Small intestine (tissue), 7 donors: ENCODE results near the gene SLC39A1. TPM values are rescaled to one million over a fixed set of nuclear protein-coding genes. Genes with fewer than 3 reads are reported as not detected.

Source experiments
- DNase-seq, 2 donors: peaks; one replicate each; pipeline versions ENCODE4 v3.0.0 to v3.0.0-alpha.2; 2013
- FAIRE-seq: peaks from 2 replicates; lab custom pipeline; 2012; peaks lifted over from hg19 to GRCh38; lab: Jason Lieb, UNC
- H3K27ac ChIP-seq, 3 donors: one replicate each; pipeline ENCODE4 v1.5.1; 2013; ENCODE audit warnings: low read length in 2 of 3, mild to moderate bottlenecking in 2 of 3, control low read depth in 1 of 3, inconsistent platforms in 1 of 3, low read depth in 1 of 3, moderate library complexity in 1 of 3
- H3K27me3 ChIP-seq, 3 donors: one replicate each; pipeline ENCODE4 v1.6.1; 2013; ENCODE audit warnings: low read length in 3 of 3, inconsistent platforms in 1 of 3; ENCODE audit not compliant: control insufficient read depth in 3 of 3, insufficient read depth in 3 of 3
- H3K36me3 ChIP-seq, 3 donors: one replicate each; pipeline ENCODE4 v1.6.1; 2013; ENCODE audit warnings: low read length in 3 of 3, inconsistent platforms in 1 of 3, low read depth in 1 of 3, mild to moderate bottlenecking in 1 of 3, moderate library complexity in 1 of 3; ENCODE audit not compliant: control insufficient read depth in 3 of 3, insufficient read depth in 2 of 3
- H3K4me1 ChIP-seq, 3 donors: one replicate each; pipeline ENCODE4 v1.6.1; 2013; ENCODE audit warnings: low read length in 2 of 3, inconsistent platforms in 1 of 3, low read depth in 1 of 3, mild to moderate bottlenecking in 1 of 3, moderate library complexity in 1 of 3; ENCODE audit not compliant: control insufficient read depth in 3 of 3, insufficient read depth in 2 of 3
- H3K4me3 ChIP-seq, 3 donors: one replicate each; pipeline ENCODE4 v1.5.1; 2013; ENCODE audit warnings: low read length in 3 of 3, control low read depth in 1 of 3, inconsistent platforms in 1 of 3, low read depth in 1 of 3, mild to moderate bottlenecking in 1 of 3, moderate library complexity in 1 of 3
- H3K9me3 ChIP-seq, 2 donors: one replicate each; pipeline ENCODE4 v1.6.1; 2013; ENCODE audit warnings: low read depth in 1 of 2, low read length in 1 of 2; ENCODE audit not compliant: control insufficient read depth in 2 of 2, insufficient read depth in 1 of 2
- whole genome bisulfite sequencing, 3 donors: extraction: QIAGEN DNeasy Blood & Tissue Kit; methylation state at CpG; one replicate each; pipeline ENCODE4 v1.1.7; 2013; 5-methylcytosine and 5-hydroxymethylcytosine counted together
- polyA plus RNA-seq, 4 donors: library from polyadenylated mRNA; stranded (reverse) in 3 of 4; unstranded in 1 of 4; fragments of 200-250 nt in 3 of 4; fragments of 120-200 nt in 1 of 4; gene quantifications; one replicate each; pipeline versions ENCODE4 v1.2.1 to v1.2.3, GENCODE V29; 2013
- donor health status: healthy with polysubstance abuse.
- donor health status: control.
- donor health status: control.
- donor health status: Bipolar disorder and iron deficiency.
- donor health status: healthy.

The SLC39A1 gene
- polyA plus RNA-seq, 4 donors: 23.7 to 100 (median 65.4) TPM

DNA sequence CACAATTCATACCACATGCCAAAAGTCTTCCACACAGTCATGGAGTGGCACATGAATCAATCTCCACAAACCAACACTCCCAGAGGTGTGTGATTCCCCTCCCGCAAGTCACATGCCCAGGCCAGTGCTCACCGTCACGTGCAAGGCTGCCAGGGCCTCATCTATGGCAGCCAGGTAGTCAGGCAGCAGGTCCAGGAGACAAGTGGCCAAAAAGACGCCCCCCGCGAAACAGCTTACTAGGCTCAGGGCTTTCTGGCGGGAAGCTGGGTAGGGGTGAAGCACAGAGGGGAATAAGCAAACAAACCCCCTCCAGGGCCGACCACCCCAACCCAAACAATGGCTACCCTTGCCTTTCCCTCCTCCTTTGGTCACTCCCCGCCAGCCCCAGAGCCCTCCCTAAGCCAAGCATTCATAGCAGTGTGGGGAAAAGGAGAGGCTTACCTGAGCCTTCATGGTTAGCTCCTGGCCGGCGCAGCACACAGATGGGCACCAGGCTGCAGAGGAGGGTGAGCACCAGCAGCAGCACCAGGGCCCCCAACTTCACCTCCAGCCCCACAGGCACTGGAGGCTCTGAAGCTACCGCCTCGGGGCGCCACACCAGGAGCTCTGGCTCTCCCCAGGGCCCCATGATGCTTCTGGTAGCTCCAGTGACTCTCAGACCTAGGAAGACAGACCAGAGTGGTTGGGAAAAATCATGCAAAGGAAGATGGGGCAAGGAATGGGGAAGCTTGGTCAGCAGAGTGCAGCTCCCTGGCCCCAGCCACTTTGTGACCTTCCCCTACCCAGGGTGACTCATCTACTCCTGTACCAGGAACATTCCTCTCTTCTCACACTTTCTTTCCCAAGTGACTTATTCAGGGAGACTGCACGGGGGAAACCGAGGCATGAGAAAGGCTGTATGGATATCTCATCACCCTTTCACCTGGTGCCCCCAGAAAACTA is 978 bp downstream of the SLC39A1 start:
- Histone ChIP-seq H3K36me3 (peaks cover 0 to 20% (median 0%) of the 10 kb centered on the region in 3 donors), H3K27ac (peak overlapping the region; percentile 64 to 95 (median 94)), H3K27me3 (no peaks in the 10 kb centered on the region), H3K4me1 (peaks cover 2 to 27% (median 10%) of the 10 kb centered on the region in 3 donors), H3K9me3 (no peaks in the 10 kb centered on the region), H3K4me3 (peak overlapping the region; percentile 64 to 90 (median 68))
- 40 to 54% (median 40%) methylated on average over 16 of the region's 16 CpGs for WGBS, 3 donors
- no peak for FAIRE-seq
- DNase-seq: peak; percentile 58 to 67

DNA sequence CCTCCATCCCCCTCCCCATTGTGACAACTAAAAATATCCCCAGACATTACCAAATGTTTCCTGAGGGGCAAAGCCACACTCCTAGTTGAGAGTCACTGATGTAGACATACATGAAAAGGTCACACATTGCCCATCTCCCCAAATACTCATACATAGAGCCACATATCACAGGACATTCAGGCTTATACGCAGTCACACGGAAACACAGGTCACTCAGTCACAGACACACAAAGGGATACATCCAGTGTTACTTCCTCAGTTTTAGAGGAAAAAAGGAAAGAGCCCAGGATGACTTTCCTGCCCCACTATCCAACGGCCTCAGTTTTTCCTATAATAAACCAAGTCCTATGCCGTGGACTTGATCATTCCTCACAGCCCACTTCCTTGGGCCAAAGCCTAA is 1.9 kb downstream of the SLC39A1 start:
- H3K4me1 ChIP-seq: peaks cover 2 to 36% (median 18%) of the 10 kb centered on the region in 3 donors
- H3K36me3 ChIP-seq: peaks cover 0 to 20% (median 0%) of the 10 kb centered on the region in 3 donors
- no peak for FAIRE-seq
- H3K27ac ChIP-seq: peak overlapping the region in 1 of 3 donors; percentile 18
- peak overlapping the region in 1 of 3 donors; percentile 90 for H3K4me3 ChIP-seq
- no peak for DNase-seq
- H3K27me3 ChIP-seq: no peaks in the 10 kb centered on the region
- no peaks in the 10 kb centered on the region for H3K9me3 ChIP-seq
- 80 to 94% (median 84%) methylated on average over 4 of the region's 4 CpGs for WGBS, 3 donors

DNA sequence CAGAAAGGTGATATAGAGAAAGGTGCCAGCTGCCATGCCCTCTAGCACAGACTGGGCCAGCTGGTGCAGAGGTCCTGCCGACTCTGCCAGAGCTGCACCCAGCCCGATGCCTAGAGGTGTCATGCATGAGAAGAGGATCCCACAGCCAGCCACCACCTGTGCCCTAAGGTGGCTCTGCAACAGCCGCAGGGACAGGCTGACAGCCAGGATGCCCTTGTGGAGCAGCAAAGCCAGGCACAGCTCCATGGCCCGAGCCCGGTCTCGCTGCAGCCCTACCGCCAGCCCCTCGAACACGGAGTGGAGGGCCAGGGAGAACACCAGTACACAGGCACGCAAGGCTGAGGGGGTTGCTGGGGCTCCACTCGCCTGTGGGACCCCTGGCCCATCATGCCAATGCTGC is 3.1 kb downstream of the SLC39A1 start:
- H3K9me3 ChIP-seq: no peaks in the 10 kb centered on the region
- FAIRE-seq: no peak
- H3K4me3 ChIP-seq: no peak overlapping the region
- H3K4me1 ChIP-seq: peaks cover 2 to 42% (median 19%) of the 10 kb centered on the region in 3 donors
- no peak for DNase-seq
- peaks cover 0 to 24% (median 0%) of the 10 kb centered on the region in 3 donors for H3K36me3 ChIP-seq
- H3K27me3 ChIP-seq: no peaks in the 10 kb centered on the region
- no peak overlapping the region for H3K27ac ChIP-seq
- WGBS, 3 donors: 92 to 96% (median 95%) methylated on average over 11 of the region's 11 CpGs

DNA sequence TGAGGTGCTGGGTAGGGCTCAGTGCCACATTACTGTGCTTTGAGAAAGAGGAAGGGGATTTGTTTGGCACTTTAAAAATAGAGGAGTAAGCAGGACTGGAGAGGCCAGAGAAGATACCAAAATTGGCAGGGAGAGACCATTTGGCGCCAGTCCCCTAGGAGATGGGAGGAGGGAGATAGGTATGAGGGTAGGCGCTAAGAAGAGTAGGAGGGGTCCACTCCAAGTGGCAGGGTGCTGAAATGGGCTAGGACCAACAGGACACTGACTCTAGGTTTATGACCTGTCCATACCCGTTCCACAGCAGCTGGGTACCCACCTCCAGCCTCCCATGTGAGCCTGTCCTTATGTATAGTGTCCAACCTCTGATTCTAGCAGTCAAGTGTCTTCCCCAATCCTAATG is 3.9 kb downstream of the SLC39A1 start:
- FAIRE-seq (no peak), DNase-seq (no peak)
- H3K9me3 ChIP-seq: no peaks in the 10 kb centered on the region
- H3K4me3 ChIP-seq: no peak overlapping the region
- H3K4me1 ChIP-seq: peaks cover 2 to 43% (median 19%) of the 10 kb centered on the region in 3 donors
- 69 to 81% (median 73%) methylated on average over 3 of the region's 3 CpGs for WGBS, 3 donors
- no peaks in the 10 kb centered on the region for H3K27me3 ChIP-seq
- H3K27ac ChIP-seq: peak overlapping the region in 2 of 3 donors; percentile 38 to 73
- peaks cover 0 to 30% (median 0%) of the 10 kb centered on the region in 3 donors for H3K36me3 ChIP-seq

DNA sequence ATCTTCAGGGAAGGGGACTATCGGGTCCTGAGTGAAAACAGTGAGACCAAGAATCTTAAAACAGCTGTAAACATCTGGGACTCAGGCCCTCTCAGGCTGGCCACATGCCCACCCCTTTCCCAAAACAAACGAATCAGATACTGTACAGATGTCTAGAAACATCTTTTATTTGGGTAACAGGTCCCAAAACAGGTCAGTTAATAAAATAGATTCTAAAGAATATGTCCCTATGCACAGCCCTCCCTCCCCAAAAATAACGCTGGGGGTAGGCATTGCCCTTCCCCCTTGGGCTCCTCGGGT is 4.4 kb downstream of the SLC39A1 start:
- Histone ChIP-seq H3K4me3 (peak overlapping the region in 1 of 3 donors; percentile 2), H3K27me3 (no peaks in the 10 kb centered on the region), H3K27ac (peak overlapping the region in 2 of 3 donors; percentile 38 to 73), H3K36me3 (peaks cover 0 to 33% (median 0%) of the 10 kb centered on the region in 3 donors), H3K4me1 (peaks cover 2 to 43% (median 19%) of the 10 kb centered on the region in 3 donors), H3K9me3 (no peaks in the 10 kb centered on the region)
- 20 to 27% (median 25%) methylated on average over 4 of the region's 4 CpGs for WGBS, 3 donors
- DNase-seq: no peak
- no peak for FAIRE-seq

DNA sequence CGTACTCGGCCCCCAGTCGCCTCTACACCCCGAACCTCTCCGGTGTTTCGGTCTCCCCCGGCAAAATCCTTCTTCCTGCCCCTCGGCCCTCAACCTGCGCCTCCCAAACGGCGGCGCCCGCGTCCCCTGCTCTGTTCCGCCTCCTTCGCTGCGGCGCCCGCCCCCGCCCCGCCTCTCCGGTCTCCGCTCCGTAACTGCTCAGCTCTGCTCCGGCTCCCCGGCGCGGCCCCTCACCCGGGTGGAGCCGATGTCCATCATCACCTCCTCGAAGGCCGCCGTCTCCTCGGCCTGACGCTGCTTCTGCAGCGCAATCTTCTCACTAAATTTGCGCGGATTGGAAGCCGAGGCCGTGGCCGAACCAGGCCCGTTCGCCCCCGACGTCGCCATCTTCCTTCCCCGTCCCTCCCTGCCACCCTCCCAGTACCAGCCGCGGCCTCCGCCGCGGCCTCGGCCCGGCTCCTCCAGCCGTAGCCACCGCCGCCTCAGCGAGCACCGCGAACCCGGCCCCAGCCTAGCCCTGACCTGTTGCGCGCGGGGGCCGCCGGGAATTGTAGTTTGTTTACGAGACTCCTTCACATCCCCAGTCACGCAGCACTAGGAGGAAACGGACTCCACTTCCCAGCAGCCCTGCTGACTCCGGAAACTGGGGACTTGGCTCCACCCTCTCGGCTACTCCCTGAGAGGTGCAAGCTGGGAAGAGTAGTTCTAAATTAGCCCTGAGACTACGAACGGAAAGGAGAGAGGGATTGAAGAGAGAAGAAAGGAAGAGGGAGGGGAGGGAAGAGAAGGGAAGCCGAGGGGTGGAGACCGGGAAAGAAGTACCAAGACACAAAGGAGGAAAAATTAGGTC is 5.0 kb downstream of the SLC39A1 start, which contains the start of gene CRTC2:
Gene CRTC2 (minus strand): TSS at position 502 of the 850 bp plus-strand sequence. CDS start 115 bp downstream, at position 387.
- Histone ChIP-seq H3K4me1 (peaks cover 2 to 43% (median 19%) of the 10 kb centered on the region in 3 donors), H3K27ac (peak within 1 kb of the TSS; percentile 39 to 94 (median 93)), H3K27me3 (no peaks in the 10 kb centered on the region), H3K9me3 (no peaks in the 10 kb centered on the region), H3K4me3 (peak within 1 kb of the TSS; percentile 64 to 90 (median 86)), H3K36me3 (peaks cover 0 to 39% (median 2%) of the 10 kb centered on the region in 3 donors)
- FAIRE-seq (no peak), DNase-seq (peak; percentile 99)
- WGBS, 3 donors: 0 to 1% (median 0%) methylated on average over 67 to 74 of the region's 75 CpGs

DNA sequence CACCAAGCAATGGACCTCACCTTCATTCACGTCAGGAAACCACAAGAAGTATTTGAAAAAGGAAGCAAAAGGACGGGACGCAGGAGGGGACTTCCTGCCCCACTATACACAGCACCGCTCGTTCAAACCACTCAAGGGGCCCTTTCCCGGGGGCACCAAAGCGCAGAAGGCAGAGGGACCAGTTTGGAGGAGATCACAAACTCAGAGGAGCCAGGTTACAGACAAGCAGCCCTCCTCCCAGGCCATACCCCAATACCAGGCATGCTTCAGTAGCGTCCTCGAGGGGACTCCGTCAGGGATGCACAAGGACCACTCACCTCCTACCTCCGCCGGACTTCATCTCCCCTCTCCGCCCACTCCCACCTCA is 5.6 kb downstream of the SLC39A1 start:
- H3K4me1 ChIP-seq: peaks cover 2 to 43% (median 19%) of the 10 kb centered on the region in 3 donors
- H3K9me3 ChIP-seq: no peaks in the 10 kb centered on the region
- H3K27me3 ChIP-seq: no peaks in the 10 kb centered on the region
- H3K4me3 ChIP-seq: peak overlapping the region; percentile 64 to 90 (median 86)
- FAIRE-seq (no peak), DNase-seq (peak in 1 of 2 donors; percentile 33)
- 0% methylated on average over 11 to 13 of the region's 13 CpGs for WGBS, 3 donors
- peak overlapping the region; percentile 39 to 94 (median 93) for H3K27ac ChIP-seq
- H3K36me3 ChIP-seq: peaks cover 0 to 44% (median 4%) of the 10 kb centered on the region in 3 donors
